ENCODE data around the gene DOP1B. TPM values are rescaled to one million over a fixed set of nuclear protein-coding genes. Genes with fewer than 3 reads are reported as not detected.
A peak's percentile ranks its signal among the peaks of the same experiment; 100 is the strongest.

DOP1B gene
- total RNA-seq, 1 donor from 2014 or later = 23.1 TPM

DNA sequence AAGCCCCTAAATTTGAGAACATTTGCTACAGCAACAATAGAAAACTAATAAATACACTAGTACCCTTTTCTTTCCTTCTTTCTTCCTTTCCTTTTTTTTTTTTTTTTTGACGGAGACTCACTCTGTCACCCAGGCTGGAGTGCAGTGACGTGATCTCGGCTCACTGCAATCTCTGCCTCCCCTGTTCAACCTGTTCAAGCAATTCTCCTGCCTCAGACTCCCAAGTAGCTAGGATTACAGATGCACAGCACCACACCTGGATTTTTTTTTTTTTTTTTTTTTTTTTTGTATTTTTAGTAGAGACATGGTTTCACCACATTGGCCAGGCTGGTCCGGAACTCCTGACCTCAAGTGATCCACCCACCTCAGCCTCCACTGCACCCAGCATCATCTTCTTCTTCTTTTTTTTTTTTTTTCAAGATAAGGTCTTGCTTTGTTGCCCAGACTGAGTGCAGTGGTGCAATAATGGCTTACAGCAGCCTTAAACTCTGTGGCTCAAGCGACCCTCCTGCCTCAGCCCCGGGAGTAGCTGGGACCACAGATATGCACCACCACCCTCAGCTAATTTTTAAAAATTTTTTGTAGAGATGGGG, 41.4 kb upstream of the DOP1B start:
- no peaks in the 10 kb centered on the region for H3K27me3 Mint-ChIP-seq (ENCODE audit: low read depth)
- TF ChIP-seq, protein P1, sequence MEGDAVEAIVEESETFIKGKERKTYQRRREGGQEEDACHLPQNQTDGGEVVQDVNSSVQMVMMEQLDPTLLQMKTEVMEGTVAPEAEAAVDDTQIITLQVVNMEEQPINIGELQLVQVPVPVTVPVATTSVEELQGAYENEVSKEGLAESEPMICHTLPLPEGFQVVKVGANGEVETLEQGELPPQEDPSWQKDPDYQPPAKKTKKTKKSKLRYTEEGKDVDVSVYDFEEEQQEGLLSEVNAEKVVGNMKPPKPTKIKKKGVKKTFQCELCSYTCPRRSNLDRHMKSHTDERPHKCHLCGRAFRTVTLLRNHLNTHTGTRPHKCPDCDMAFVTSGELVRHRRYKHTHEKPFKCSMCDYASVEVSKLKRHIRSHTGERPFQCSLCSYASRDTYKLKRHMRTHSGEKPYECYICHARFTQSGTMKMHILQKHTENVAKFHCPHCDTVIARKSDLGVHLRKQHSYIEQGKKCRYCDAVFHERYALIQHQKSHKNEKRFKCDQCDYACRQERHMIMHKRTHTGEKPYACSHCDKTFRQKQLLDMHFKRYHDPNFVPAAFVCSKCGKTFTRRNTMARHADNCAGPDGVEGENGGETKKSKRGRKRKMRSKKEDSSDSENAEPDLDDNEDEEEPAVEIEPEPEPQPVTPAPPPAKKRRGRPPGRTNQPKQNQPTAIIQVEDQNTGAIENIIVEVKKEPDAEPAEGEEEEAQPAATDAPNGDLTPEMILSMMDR (IDR thresholded peaks at IDR 0.05) = no peak
- no peak overlapping the region for H3K4me3 Mint-ChIP-seq (ENCODE audit: unreplicated experiment)
- no peaks in the 10 kb centered on the region for H3K9me3 Mint-ChIP-seq (ENCODE audit: low read depth)
- no peak for DNase-seq (ENCODE audit: low spot score)
- peaks cover 10% of the 10 kb centered on the region for H3K4me1 Mint-ChIP-seq (ENCODE audit: low read depth)
- H3K36me3 Mint-ChIP-seq (ENCODE audit: low read depth) = no peaks in the 10 kb centered on the region
- no peak overlapping the region for H3K27ac Mint-ChIP-seq (ENCODE audit: unreplicated experiment)

DNA sequence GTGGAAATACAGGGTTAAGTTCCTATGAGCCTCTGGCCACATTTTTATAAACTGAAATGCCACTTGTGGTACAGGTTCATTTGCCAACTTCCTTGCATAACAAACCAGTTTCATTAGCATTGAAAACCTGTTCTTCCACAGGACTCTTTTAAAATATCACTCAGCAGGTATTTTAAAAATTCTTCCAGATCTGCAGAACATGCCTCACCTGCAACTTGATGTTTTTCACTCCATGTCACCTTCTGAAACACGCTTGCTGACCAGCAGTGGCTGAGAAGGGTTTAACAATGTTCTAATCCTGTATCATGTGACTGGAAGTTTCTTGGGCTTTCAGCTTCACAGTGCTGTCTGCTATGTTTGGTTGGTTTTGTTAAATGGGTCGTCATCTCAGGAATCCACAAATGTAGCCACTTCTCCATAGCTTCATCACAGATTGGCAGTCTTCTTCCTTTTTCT, 39.3 kb upstream of the DOP1B start:
- H3K4me1 Mint-ChIP-seq (ENCODE audit: low read depth) = peaks cover 13% of the 10 kb centered on the region
- H3K36me3 Mint-ChIP-seq (ENCODE audit: low read depth) = no peaks in the 10 kb centered on the region
- H3K4me3 Mint-ChIP-seq (ENCODE audit: unreplicated experiment) = no peak overlapping the region
- H3K27me3 Mint-ChIP-seq (ENCODE audit: low read depth) = no peaks in the 10 kb centered on the region
- no peaks in the 10 kb centered on the region for H3K9me3 Mint-ChIP-seq (ENCODE audit: low read depth)
- TF ChIP-seq, protein P1 (IDR thresholded peaks at IDR 0.05) = no peak
- H3K27ac Mint-ChIP-seq (ENCODE audit: unreplicated experiment) = no peak overlapping the region
- DNase-seq (ENCODE audit: low spot score) = no peak

DNA sequence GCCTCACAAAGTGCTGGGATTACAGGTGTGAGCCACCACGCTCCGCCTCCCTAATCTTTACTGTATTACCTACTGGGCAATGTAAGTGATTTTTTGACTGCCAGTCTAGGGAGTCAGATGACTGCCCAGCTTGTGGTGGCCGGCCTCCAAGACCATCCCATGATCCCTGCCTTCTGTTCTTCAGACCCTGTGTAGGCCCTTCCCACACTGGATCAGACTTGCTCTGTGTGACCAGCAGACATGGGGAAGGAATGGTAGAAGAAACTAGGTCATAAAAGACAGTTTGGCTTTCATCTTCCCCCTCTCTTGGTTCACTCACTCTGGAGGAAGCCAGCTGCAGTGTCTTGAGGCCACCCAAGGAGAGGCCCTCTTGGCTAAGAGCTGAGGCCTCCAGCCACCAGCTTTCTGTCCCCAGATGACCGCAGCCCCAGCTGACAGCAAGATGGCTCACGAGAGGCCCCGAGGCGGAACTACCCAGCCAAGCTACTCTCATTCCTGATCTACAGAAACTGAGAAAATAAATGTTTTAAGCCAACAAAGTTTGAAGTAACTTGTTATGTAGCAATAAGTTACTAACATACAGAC, 36.2 kb upstream of the DOP1B start:
- TF ChIP-seq, protein P1 (IDR thresholded peaks at IDR 0.05) = no peak
- Mint-ChIP-seq H3K27ac (ENCODE audit: unreplicated experiment) (no peak overlapping the region), H3K9me3 (ENCODE audit: low read depth) (no peaks in the 10 kb centered on the region), H3K4me3 (ENCODE audit: unreplicated experiment) (no peak overlapping the region), H3K36me3 (ENCODE audit: low read depth) (no peaks in the 10 kb centered on the region), H3K27me3 (ENCODE audit: low read depth) (no peaks in the 10 kb centered on the region), H3K4me1 (ENCODE audit: low read depth) (peaks cover 4% of the 10 kb centered on the region)
- DNase-seq (ENCODE audit: low spot score) = no peak

DNA sequence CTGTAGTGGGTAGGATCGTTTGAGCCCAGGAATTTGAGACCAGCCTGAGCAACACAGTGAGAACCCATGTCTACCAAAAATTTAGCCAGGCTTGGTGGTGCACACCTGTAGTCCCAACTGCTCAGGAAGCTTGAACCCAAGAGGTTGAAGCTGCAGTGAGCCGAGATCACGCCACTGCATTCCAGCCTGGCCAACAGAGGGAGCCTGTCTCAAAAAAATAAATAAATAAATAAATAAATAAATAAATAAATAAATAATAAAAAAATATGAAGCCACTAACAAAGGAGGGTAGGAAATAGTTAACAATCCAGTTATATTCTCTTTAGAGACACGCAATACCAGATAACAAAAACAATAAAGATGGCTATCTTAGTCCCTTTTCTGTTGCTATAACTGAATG, 33.6 kb upstream of the DOP1B start:
- no peak overlapping the region for H3K4me3 Mint-ChIP-seq (ENCODE audit: unreplicated experiment)
- TF ChIP-seq, protein P1 (IDR thresholded peaks at IDR 0.05) = peak; percentile 69
- H3K9me3 Mint-ChIP-seq (ENCODE audit: low read depth) = no peaks in the 10 kb centered on the region
- DNase-seq (ENCODE audit: low spot score) = no peak
- no peak overlapping the region for H3K27ac Mint-ChIP-seq (ENCODE audit: unreplicated experiment)
- peaks cover 12% of the 10 kb centered on the region for H3K4me1 Mint-ChIP-seq (ENCODE audit: low read depth)
- no peaks in the 10 kb centered on the region for H3K27me3 Mint-ChIP-seq (ENCODE audit: low read depth)
- no peaks in the 10 kb centered on the region for H3K36me3 Mint-ChIP-seq (ENCODE audit: low read depth)

DNA sequence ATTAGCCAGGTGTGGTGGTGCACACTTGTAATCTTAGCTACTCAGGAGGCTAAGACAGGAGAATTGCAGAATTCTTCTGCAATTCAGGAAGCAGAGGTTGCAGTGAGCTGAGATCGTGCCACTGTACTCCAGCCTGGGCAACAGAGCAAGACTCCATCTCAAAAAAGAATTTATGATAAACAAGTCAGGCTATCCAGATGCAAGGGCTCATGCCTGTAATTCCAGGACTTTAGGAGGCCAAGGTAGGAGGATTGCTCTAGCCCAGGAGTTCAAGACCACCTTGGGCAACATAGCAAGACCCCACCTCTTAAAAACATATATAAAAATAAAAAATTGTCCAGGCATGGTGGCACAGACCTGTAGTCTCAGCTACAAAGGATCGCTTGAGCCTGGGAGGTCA, 32.2 kb upstream of the DOP1B start:
- Mint-ChIP-seq H3K27me3 (ENCODE audit: low read depth) (no peaks in the 10 kb centered on the region), H3K36me3 (ENCODE audit: low read depth) (no peaks in the 10 kb centered on the region), H3K4me1 (ENCODE audit: low read depth) (peaks cover 12% of the 10 kb centered on the region), H3K9me3 (ENCODE audit: low read depth) (no peaks in the 10 kb centered on the region), H3K4me3 (ENCODE audit: unreplicated experiment) (no peak overlapping the region), H3K27ac (ENCODE audit: unreplicated experiment) (no peak overlapping the region)
- DNase-seq (ENCODE audit: low spot score) = no peak
- TF ChIP-seq, protein P1 (IDR thresholded peaks at IDR 0.05) = no peak

Measured in chondrocyte (in vitro differentiated cells).